HTR-8/SVneo (cell line): ENCODE results near the gene FHIT.

Experiments
- DNase-seq: peaks from one replicate; pipeline ENCODE4 v3.0.0; 2011; ENCODE audit warnings: low spot score, mixed read lengths; ENCODE audit not compliant: insufficient read length
- FAIRE-seq: peaks from 2 replicates; lab custom pipeline; 2011; peaks lifted over from hg19 to GRCh38; lab: Jason Lieb, UNC

Gene FHIT

DNA sequence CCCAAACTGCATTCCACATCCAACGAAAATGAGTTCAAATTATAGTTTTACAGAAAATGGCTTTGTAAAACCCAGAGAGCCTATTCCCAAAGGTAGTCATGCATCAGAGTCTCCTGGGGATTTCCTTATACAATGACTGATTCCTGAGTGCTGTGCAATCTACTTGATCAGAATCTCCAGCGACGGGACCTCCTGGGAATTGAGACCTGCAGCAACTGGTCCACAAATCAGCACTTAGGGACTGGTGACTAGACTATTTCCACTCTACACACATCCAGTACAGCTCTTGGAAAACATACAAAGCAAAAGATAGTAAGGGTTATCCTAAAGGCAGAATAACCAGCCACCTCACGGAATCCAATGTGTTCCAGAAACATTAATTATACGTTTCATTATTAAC, 1330.4 kb downstream of the FHIT start:
- no peak for FAIRE-seq

DNA sequence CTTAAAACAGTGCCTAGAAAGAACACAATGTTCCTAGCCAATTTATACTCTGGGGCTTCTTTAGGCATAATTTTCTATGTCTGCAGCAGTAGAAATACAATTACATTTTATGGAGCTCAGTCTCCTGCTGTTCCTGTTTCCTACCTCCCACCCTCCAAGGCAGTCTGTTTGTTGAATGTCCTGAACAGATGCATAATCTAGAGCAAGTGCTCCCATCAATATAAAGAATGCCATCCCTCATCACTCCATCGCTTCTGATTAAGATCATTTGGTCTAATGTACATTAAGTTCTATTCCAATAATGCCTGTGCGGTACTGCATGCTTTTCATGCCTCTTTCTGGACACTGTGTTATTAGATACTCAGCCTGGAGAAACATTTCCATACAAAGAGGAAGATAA, 1331.7 kb downstream of the FHIT start:
- no peak for DNase-seq
- no peak for FAIRE-seq

More for the DNA sequence above, 1330.4 kb downstream of the FHIT start:
- no peak for DNase-seq

DNA sequence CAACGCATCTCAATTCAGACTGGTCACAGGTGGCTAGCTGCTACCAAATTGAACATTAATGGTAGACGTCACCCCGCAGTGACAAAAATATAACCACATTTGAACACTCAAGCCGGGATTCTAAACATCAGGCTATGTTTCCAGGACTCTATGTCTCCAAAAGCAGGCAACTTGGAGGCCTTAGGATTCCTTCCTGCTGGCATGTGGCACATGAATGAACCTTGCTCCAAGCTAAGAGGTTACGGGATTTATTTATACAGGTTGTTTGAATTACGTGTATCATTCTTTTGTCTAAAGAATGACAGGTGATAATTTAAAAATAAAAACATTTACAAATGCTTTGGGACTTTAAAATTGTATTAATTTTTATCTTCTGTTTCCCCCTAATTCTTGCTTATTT, 1337.0 kb downstream of the FHIT start:
- no peak for DNase-seq
- FAIRE-seq, result no peak

DNA sequence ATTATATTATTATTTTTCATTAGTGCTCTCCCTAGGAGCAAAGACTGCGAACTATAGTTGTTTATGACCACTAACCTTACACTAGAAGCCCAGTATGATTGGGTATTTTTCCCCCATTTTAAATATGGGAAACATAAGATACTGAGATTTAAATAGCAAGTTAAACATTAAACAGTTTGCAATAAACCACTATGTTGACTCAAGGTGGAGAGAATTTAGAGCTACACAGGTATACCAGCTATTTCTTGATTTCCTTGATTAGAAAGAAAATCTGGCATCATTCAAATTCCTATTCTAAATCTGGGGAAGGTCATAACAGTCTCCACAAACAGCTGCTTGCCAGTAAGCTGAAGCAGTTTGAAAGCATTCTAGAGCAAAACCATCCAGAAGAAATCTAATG, 1337.6 kb downstream of the FHIT start:
- DNase-seq (no peak), FAIRE-seq (no peak)

DNA sequence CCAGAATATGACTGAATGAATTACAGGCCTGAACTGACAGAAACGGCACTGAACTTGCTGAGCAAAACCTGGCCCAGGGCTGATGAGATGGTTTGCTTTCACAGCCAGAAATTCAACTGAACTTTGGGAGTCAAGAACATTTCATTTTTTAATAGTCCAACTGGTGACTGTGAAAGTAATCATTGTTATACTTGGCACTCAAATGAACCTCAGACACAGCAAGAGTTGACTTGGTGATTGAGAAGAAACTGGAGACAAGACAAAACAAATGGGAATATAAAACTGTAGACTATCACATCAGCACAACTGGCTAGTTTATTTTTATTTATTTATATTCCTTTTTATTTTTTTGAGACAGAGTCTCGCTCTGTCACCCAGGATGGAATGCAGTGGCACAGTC, 1342.6 kb downstream of the FHIT start:
- no peak for FAIRE-seq
- no peak for DNase-seq

DNA sequence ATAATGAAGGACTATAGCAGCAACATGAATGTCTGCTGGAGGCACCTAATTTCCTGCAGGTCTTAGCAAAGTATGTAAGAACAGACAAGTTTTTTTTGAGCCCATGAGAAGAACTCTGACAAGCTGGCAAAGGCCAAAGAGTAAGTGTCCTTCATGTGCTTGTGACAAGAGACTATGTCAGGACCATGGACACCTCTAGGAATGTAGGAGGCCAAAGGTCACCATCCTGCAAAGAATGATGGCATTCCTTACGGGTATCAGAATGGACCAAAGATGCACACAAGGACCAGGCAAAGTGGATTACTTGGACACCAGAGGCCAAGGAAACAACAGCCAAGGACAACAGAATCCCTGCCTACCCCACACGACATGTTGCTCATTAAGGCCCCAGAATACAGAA, 1343.0 kb downstream of the FHIT start:
- no peak for DNase-seq
- no peak for FAIRE-seq

DNA sequence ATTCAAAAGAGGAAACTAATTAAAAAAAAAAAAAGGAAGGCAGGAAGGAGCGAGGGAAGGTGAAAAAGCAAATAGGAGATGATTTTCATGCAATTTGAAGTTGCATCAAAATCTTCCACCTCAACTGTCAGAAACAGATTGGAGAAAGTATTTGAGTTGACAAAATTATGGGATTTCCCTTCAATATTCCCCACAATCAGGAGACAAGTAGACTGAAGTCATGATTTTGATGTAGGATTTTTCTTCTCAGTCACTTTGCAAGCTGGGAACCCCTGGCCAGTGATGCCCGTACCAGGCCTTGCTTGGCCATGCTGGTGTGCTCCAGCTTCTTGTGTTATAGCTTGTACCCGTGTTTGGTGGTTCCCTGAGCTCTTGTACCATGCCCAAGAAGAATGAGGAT, 1347.0 kb downstream of the FHIT start:
- FAIRE-seq, result no peak
- no peak for DNase-seq

DNA sequence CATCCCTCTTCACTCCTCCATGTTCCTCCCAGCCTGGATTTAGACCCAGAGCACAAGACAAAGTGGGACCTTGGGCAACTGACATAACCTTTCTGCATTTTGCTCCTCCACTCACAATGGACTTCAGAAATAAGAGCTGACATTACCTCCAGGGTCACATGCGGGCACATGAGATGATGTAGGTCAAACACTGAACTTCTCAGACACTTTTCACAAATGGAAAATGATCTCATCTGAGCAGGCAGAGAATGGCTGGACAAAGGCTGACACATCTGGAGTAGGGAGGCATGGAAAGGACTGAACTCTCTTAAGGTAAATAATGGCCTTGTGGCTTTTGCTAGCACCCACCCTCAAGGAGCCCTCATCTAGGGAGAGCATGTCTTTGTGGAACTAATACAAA, 1352.2 kb downstream of the FHIT start:
- FAIRE-seq (no peak), DNase-seq (no peak)

DNA sequence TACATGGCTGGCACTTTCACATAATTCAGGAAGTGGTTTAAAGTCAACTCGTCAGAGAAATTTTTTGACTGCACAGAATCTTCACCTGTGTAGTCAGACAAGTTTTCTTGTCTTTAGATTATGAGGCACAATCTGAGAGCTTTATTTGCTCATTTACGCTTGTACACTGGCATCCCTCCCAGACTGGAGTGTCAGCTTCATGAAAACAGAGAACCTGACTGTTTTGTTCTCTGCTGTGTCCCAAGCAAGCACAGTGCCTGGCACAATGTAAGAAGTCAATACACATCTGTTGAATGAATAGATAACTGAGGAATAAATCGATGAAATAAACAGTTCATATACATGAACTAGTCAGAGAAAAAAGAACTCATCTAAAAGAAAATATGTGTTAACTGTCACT, 1355.3 kb downstream of the FHIT start:
- FAIRE-seq (no peak), DNase-seq (no peak)

DNA sequence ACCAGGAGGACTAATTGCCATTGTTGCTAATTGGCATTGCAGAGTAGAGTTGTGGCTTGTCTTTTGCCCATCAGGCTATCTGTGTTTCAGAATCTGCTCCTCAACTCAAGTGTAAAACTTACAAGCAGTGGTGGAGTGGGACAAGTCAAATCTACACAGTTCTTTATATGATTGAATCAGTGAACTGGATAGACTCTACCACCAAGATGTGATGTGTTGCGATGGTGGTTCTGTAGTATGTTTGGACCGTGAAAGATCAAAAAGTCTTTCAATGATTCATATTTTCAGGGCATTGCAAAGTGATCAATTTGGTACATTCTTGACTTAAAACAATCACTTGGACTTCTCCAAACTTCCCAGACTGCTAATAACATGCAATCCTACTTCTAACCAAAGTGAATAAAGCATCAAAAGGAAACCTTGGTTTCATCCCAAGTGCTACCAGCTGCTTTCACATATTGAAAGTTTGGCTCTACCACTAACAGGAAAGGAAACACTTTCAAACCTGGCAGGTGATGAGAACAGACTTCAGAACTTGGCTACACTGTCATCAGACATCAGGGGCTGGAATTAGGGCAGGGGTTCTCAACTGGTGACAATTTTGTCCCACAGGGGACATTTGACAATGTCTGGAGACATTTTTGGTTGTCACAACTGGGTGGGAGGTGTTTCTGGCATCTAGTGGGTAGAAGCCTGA, 1356.7 kb downstream of the FHIT start:
- no peak for FAIRE-seq
- DNase-seq, result no peak

DNA sequence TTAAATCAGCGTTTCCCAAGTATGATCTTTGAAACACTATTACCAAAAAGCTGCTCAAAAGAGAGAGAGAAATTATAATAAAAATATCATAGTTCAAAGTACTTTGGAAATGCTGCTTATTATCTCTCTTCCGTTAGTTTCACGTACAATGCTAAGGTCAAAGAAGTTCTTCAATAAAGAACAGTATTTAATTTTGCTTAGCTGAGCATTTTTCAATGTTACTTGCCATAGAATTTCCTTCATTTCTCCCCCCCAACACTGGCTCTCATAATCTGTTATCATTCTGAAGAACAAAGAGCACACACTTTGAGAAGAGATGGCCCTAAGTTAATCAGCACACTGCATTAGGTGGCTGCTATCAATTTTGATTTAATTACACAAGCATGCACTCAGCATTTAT, 1360.6 kb downstream of the FHIT start:
- no peak for FAIRE-seq

DNA sequence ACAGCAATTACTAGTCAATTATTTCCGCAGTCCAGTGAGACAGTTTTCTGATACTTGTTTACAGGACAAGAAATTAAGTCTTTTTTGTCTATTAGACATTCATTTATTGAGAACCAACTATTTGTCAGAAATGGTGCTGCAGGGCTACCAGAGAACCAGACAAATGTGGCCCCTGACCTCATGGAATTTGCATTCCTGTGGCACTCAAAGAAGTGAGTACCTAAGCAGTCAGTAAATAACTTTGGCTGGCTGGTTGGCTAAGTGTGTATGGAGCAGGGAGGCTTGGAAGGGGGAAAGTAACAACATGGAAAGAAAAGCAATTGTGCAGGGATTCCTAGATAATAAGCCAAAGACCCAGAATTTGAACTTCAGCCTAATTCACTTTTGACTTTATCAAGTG, 1364.5 kb downstream of the FHIT start:
- FAIRE-seq, result no peak
- DNase-seq, result no peak

More for the DNA sequence above, 1360.6 kb downstream of the FHIT start:
- no peak for DNase-seq

DNA sequence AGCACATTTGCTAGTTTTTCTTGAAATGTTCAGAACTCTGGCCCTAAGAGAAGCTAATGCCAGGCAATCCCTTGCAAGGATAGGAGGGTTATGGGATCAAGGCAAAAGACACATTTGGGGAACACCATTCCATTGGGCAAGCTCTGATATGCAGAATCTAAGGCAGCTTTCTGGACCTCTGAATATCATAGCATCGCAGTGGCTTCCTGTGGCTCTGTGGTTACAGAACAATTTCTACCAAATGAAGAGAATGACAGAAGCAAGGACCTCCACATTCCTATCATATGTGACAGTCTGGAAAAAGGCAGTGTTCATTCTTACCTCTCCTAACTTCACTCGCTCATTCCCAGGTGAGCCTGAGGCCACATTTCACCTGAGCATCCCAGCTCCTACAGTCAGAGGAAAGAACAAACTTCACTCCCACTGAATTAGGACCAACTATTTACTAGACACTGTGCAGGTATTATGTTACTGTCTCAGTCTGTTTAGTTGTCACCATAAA, 1365.3 kb downstream of the FHIT start:
- DNase-seq, result no peak
- FAIRE-seq, result no peak

DNA sequence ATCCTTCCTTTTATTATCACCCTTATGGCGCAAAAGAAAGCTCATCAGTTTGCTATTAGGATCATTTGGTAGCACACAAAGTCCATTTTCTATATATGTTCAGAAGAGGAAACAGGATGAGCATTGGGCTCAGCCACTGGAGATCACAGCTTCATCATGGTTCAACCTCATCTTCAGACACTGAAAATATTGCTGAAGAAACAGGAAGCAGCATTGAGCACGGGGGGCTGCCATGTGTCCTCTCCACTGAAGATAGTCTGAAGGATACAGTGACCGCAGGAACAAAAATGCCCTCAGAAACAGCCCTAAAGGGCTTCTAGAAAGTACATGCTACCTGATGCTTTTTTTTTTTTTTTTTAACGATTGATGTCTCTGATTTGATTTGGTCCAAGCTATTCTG, 1366.2 kb downstream of the FHIT start:
- FAIRE-seq, result no peak
- DNase-seq, result no peak

DNA sequence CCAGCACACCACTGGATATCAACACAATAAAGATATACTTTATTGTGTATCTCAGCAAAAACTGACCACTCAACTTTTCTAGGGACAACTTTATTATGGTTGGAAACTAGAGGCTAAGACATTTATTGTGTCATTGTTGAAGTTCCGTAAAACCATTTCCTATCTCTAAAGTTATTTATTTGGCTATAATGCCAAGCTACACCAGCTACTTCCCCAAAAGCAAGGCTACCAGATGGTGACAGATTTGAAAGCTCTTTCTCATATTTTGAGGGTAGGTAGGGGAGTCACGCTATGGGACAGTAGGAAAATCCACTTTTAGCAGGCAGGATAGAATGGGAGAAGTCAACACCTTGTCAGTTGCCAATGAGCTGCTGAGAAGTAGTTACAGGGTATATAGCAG, 1366.8 kb downstream of the FHIT start:
- FAIRE-seq (no peak), DNase-seq (no peak)

DNA sequence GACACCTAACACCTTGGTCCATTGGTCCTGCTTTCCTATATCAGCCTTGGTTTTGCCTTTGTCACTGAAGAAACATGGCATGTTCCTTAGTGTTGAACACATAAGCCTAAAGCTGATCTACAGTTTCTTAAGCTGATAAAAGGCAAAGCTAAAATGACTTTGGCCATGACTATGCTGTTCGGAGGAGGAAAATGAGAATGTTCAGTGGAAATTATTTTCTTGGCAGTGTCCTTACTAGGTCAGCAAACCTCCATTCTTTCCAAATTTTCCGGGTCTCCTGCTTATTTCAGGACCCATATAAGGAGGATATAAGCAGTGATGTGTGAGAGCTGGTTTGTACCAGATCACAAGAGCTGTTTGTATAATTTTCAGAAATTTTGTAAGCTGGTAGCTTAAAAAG, 1368.5 kb downstream of the FHIT start:
- no peak for FAIRE-seq
- DNase-seq, result no peak

DNA sequence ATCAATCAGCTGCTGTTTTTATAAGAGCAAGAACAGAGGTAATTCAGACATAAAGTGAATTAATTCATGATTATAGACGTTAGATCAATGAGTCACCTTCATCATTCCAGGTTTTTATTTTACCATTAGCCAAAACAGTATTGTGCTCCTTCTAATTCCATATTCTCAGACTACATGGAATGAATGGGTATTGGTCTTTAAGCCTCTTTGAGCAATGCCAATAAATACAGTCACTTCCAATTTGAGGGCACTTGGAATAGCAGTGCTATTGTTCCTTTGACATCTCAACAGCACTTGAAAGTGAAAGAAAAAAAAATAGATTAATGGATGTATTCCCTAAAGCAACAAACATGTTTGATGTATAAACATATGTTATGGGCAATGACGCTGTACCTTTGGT, 1370.5 kb downstream of the FHIT start:
- DNase-seq (no peak), FAIRE-seq (no peak)

DNA sequence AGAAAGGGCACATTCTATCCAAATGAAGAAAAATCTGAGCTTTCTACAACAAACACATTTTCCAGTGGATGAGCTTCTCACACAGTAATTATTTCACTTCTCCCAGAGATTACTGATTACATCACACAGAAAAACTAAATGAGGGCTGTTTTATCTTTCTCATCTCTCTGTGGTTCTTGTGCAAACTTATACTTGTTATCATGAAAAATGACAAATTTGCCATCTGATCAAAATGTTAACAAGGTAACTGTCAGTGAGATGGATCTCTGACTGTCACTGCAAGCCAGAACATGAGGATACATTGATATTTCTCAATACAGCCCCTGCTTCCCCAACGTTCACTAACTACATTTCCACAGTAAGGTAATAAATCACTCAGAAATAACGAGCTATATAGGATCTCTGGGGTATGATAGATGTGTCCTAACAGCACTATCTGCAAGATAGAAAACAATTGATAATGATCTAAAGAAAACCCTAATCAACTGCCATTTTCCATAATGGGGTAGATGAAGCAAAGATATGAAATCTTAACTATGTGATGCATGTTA, 1372.1 kb downstream of the FHIT start:
- FAIRE-seq, result no peak
- DNase-seq, result no peak

DNA sequence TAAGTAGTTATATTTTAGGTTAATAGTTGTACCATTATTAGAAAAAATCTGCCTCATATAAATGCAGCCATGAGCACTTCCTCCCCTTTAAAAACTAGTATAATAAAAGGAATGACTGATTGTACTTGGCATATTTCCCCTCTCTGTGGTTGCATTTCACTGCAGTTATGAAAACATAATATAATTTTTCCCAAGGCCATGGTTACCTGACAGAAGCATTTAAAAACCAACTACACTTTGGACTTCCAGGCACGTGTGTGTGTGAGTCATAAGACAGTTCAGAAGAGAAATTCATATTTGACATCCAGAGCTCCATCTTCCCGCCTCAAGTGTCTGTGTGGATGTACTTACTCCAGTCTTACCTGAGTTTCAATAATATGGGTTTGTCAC, 1373.2 kb downstream of the FHIT start:
- no peak for FAIRE-seq

DNA sequence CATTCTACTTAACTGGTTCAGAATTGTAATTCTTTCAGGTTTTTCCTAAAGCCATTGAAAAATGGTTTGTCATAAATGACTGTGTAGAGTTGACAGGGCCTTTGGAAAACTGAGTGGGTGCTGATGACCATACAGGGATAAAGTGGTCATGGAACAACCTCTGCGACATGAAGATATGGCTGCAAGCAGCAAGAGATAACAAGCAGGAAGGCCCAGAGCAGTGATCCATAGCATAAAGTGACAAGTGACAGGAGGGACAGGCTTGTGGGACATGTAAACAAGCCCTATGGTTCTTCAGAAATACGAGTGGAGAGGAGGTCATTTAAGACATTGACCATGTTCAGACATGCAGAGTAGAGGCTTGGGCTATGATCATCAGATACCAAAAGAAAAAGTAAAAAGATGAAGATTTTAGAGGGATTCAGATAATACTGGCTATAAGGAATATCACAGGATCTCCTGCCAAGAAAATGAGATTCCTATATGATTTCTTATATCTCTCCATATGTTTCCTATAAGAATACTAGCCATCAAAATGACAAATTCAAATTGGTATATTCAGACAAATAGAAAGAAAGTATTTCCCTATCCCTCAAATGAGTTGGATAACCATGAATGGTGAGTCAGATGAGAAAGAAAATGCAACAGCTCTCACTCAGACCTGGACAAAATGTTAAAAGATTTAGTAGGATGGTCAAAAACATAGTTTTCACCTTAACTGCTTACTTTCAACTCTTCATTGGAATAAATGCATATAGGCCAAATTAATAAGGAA, 1373.8 kb downstream of the FHIT start:
- DNase-seq (no peak), FAIRE-seq (no peak)

More for the DNA sequence above, 1373.2 kb downstream of the FHIT start:
- DNase-seq, result no peak

DNA sequence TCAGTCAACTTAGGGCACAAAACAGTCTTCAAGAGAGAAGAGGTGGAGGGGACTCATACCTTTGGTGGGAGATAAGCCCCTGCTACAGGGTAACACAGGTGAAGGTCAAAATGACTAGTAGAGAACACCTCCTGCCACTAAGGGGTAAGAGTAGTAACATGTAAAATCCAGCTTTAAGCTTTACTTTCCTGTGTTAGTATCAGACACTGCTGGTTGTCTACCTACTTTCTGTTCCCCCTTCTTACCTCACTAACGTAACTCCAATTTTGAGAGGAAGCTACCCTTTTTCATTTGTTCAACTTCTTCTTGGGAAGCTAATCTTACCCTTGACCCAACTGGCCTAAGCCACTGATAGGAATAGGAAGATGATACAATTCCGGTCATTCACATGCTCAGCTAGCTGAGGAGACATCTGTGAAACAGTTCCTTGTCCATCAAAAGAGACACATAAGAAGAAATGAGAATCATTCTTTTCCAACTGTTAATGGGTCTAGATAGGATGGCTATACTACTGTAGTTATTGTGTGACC, 1374.7 kb downstream of the FHIT start:
- FAIRE-seq (no peak), DNase-seq (no peak)
